ENCODE data around the gene UNC5CL. TPM values are rescaled to one million over a fixed set of nuclear protein-coding genes. Genes with fewer than 3 reads are reported as not detected.

The UNC5CL gene
- total RNA-seq, 1 experiment from 2014 or later: 0.81 TPM

DNA sequence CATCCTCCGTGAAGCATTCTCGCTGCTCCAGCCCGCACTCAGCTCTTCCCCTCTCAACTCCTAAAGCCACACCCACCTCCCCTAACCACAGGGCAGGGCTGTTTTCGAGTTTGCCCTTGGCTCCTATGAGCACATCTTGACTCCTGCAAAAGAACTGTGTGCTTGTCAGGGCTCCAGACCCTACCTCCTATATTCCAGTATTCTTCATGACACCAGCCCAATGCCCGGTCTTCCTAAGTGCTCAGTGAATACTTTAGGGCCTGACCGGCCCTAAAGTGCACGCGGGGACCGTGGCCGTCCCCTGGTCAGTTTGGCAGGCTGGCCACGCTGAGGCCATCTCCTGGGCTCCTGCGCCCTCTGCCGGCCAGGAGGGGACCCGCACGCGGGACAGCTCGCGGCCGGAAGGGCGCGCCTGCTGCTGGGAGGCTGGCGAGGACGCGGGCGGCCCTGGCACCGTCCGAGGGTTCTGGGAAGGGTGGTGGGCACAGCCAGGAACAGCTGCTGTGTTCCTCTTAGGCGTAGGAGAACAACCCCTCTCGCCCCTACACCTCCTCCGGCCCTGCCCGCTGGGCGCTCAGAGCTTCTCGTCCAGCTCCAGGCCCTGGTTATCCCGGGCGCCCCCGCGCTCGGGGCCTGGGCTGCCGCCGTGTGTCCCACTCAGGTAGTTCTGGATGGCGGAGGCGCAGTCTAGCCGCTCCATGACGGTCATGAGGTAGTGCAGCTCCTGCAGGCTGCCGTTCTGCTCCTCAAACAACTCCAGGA is 11.0 kb downstream of the UNC5CL start:
- Histone ChIP-seq H2BK120ac (ENCODE audit: low read depth, low read length, poor library complexity, severe bottlenecking) (no peak overlapping the region), H3K23me2 (ENCODE audit: insufficient read length, low read depth, low read length, poor library complexity, severe bottlenecking) (peaks cover 8% of the 10 kb centered on the region), H3K23ac (ENCODE audit: insufficient read length, low read depth, low read length) (no peak overlapping the region), H3T11ph (ENCODE audit: low read length) (no peak overlapping the region), H2BK20ac (ENCODE audit: low read depth, low read length, poor library complexity, severe bottlenecking) (no peak overlapping the region), H3K56ac (ENCODE audit: insufficient read length, low read depth, low read length) (no peak overlapping the region), H3K9ac (ENCODE audit: extremely low read depth, insufficient read length, low read length) (peak overlapping the region; percentile 38), H3K9me3 (ENCODE audit: control insufficient read depth, low read depth, low read length) (no peaks in the 10 kb centered on the region), H2BK15ac (ENCODE audit: low read depth, low read length) (no peak overlapping the region), H2BK12ac (ENCODE audit: insufficient read length, low read depth, low read length) (no peak overlapping the region), H4K20me1 (ENCODE audit: control insufficient read depth, insufficient read depth, insufficient read length) (no peaks in the 10 kb centered on the region), H3K18ac (ENCODE audit: insufficient read length, low read depth, low read length) (peak overlapping the region; percentile 81), H4K5ac (ENCODE audit: insufficient read length, low read depth, low read length) (no peak overlapping the region), H3K14ac (ENCODE audit: insufficient read depth, low read length) (peak overlapping the region; percentile 91), H3K4me2 (ENCODE audit: insufficient read depth, insufficient read length, low read length) (peak overlapping the region; percentile 61), H2AFZ (ENCODE audit: low read length) (no peak overlapping the region), H3K4me1 (ENCODE audit: insufficient read depth, low read length) (peaks cover 8% of the 10 kb centered on the region), H4K8ac (replicated peaks; ENCODE audit: insufficient read length, low read depth, low read length) (no peak overlapping the region), H3K27me3 (ENCODE audit: insufficient read depth, low read length) (no peaks in the 10 kb centered on the region), H3K79me2 (ENCODE audit: insufficient read depth, low read length) (no peaks in the 10 kb centered on the region), H3K4ac (ENCODE audit: low read depth, low read length) (no peak overlapping the region), H2AK5ac (ENCODE audit: insufficient read length, low read length) (no peak overlapping the region), H4K91ac (ENCODE audit: insufficient read length, low read depth, low read length) (no peak overlapping the region), H2BK5ac (ENCODE audit: insufficient read length, low read length) (no peak overlapping the region), H3K79me1 (ENCODE audit: insufficient read depth, low read depth, low read length, poor library complexity, severe bottlenecking) (no peaks in the 10 kb centered on the region), H3K27ac (ENCODE audit: insufficient read length, low read depth, low read length) (no peak overlapping the region)
- TF ChIP-seq, protein P1, sequence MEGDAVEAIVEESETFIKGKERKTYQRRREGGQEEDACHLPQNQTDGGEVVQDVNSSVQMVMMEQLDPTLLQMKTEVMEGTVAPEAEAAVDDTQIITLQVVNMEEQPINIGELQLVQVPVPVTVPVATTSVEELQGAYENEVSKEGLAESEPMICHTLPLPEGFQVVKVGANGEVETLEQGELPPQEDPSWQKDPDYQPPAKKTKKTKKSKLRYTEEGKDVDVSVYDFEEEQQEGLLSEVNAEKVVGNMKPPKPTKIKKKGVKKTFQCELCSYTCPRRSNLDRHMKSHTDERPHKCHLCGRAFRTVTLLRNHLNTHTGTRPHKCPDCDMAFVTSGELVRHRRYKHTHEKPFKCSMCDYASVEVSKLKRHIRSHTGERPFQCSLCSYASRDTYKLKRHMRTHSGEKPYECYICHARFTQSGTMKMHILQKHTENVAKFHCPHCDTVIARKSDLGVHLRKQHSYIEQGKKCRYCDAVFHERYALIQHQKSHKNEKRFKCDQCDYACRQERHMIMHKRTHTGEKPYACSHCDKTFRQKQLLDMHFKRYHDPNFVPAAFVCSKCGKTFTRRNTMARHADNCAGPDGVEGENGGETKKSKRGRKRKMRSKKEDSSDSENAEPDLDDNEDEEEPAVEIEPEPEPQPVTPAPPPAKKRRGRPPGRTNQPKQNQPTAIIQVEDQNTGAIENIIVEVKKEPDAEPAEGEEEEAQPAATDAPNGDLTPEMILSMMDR (conservative IDR thresholded peaks at IDR 0.05): peak; percentile 100
- peak; percentile 86 for DNase-seq
- peaks cover 22% of the 10 kb centered on the region in 2 experiments for H3K4me1 Mint-ChIP-seq
- H3K4me3 Mint-ChIP-seq: peak overlapping the region; percentile 68 to 81
- H3K27ac Mint-ChIP-seq: peak overlapping the region in 2 of 3 experiments; percentile 21 to 63; a peak in 3 of 7 replicates
- no CpG with 5 or more reads among the region's 45 CpGs for WGBS (ENCODE audit: extremely low coverage, insufficient read length, low lambda C conversion rate)
- H3K27me3 Mint-ChIP-seq (ENCODE audit: low read depth): no peaks in the 10 kb centered on the region
- H3K36me3 Mint-ChIP-seq (ENCODE audit: insufficient read depth in 1 of 3, low read depth in 3 of 3): 0 out of 7 replicates have a peak, but pooled peaks cover 0 to 4% (median 0%) of the 10 kb centered on the region in 3 experiments
- H3K9me3 Mint-ChIP-seq: no peaks in the 10 kb centered on the region
